ENCODE data around the gene ZNF101.
"Not testable (repeated sequence)": the region's sequence is repeated elsewhere in the genome, so short reads cannot be mapped to it uniquely, and the experiment has no call there.

ZNF101 gene

GRCh38 chr19:19661675-19662251, 6.9 kb upstream of the ZNF101 start:
- DNase-seq (ENCODE audit: low read depth): no peak

DNA sequence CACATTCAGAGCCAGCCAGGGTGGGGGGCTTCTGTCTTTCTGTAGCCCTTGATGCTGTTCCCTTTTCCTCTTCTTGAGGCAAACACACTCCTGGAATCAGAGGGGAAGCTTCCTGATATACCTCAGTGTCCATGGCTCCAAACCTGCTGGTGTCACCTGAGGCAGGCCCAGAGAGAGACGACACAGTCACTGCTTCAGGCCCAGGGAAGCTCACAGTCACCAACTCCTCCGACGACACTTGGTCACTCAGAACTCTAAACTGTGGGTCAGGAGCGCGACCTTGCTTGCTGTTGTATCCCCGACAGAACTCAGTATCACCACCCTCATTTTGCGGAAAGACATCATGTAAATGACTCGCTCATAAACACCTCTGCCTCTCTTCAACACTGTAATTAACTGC, 6.3 kb upstream of the ZNF101 start:
- no peak for DNase-seq (ENCODE audit: low read depth)

DNA sequence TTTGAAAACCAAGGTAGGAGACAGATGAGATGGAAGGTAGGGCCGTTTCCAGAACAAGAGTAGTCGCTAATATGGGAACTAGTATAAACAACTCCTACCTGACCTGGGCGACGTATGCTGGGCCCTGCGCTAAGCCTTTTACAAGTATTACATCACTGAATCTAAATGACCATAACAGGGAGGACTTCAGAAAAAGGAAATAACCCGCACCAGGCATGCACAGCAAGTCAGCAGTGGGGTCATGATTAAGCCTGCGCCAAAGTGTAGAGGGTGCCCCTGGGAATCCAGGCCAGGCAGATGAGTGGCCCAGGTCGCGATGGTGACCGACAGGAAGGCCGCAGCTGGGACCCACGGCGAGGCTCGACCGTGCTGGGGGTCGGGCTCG, 5.8 kb upstream of the ZNF101 start:
- DNase-seq (ENCODE audit: low read depth): no peak

DNA sequence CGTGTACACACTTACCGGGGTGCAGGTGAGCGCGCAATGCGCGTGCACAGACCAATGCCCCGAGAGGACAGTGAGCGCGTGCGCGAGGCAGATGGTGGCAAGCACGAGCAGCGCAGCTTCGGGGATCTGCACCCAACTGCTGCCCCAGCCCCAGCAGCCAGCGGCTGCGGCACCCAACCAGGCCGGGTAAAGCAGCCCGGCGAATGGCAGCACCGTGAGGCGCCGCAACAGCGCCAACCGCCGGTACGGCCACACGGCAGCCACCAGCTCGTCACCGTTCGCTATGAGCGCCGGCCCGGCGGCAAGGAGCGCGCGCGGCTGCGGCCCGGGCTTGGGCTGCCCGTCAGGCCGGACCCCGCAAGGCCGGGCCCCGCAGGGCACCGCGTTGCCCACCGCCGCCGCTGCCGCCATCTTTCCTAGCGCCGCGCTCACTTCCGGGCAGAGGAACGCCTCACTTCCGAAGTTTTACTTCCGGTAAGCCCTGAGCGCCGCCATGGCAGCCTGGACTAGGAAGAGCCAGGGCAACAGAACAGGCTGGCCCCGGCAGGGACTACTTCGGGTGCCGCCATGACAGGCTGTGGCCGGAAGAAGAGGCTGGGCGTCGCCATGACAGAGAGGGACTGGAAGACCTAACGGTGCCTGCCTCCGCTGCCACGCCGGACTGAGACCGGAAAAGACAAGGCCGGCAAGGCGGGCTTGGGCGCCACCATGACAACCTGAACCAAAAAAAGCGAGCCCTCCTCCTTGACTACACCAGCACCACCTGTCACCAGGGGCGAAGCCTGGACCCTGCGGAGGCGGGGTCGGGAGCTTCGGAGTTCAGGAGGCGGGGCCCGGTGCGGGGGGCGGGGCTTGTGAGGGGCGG, 5.2 kb upstream of the ZNF101 start, which contains the start of gene ATP13A1:
TSS of gene ATP13A1 (minus strand) at position 421 of the 865 bp plus-strand sequence. CDS start at position 411, 10 bp downstream.
- DNase-seq (ENCODE audit: low read depth): peak; percentile 90

DNA sequence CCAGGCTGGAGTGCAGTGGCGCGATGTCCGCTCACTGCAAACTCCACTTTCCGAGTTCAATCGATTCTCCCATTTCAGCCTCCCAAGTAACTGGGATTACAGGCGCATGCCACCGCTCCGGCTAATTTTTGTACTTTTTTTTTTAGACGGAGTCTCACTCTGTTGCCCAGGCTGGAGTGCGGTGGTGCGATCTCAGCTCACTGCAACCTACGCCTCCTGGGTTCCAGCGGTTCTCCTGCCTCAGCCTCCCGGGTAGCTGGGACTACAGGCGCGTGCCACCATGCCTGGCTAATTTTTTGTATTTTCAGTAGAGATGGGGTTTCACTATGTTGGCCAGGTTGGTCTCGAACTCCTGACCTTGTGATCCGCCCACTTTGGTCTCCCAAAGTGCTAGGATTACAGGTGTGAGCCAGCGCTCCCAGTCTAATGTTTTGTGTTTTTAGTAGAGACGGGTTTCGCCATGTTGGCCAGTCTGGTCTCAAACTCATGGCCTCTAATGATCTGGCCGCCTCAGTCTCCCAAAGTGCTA, 3.2 kb upstream of the ZNF101 start:
- not testable (repeated sequence) for DNase-seq (ENCODE audit: low read depth)

DNA sequence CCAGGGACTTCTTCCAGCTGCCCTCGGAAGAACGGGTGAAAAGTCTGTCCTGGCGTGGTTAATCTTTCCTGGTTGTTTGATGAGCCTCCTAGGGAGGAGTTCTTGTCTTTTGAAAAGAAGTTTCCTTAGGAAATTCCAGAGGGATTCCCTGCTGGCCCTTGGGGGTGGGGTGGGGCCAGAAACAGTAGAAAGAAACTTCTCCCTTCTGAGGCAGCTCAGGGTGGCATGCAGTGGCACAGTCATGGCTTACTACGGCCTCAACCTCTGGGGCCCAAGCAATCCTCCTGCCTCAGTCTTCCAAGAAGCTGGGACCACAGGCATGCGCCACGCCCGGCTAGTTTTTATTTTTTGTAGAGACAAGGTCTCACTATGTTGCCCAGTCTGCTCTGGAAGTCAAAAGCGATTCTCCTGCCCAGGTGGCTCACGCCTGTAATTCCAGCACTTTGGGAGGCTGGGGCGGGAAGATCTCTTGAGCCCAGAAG, 1.5 kb downstream of the ZNF101 start:
- no peak for DNase-seq (ENCODE audit: low read depth)

DNA sequence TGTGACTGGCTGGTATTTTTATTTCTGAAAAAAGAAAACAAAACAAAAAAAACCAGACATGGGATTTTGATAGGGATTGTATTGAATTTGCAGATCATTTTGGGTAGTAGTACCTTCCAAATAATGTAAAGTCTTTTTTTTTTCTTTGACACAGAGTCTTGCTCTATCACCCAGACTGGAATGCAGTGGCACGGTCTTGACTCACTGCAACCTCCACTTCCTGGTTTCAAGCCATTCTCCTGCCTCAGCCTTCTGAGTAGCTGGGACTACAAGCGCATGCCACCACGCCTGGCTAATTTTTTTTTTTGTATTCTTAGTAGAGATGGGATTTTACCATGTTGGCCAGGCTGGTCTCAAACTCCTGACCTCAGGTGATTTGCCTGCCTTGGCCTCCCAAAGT, 4.2 kb downstream of the ZNF101 start:
- no peak for DNase-seq (ENCODE audit: low read depth)

DNA sequence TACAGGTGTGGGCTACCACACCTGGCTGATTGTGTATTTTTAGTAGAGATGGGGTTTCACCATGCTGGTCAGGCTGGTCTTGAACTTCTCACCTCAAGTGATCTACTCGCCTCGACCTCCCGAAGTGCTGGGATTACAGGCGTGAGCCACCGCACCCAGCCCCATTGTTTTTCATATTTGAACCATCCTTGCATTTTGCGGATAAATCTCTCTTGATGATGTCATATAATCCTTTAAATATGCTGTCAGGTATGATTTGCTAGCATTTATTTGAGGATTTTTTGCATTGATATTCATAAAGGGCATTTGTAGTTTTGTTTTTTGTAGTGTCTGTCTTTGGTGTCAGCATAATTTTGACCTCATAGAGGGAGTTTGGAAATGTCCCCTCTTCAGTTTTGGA, 5.7 kb downstream of the ZNF101 start:
- no peak for DNase-seq (ENCODE audit: low read depth)

DNA sequence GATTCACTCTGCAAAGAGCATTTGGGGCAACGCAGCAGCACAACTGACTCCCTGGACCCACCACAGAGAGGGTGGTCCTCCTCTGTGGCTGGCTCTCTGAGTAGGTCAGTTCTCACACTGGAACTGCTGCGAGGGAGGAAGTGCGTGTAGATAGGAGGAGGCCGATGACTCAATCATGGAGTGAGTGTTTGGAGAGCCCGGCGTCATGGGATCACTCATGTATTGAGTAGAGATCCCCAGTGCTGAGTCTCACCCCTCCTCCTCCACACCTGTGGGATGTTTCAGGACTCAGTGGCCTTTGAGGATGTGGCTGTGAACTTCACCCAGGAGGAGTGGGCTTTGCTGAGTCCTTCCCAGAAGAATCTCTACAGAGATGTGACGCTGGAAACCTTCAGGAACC, 8.9 kb downstream of the ZNF101 start:
- DNase-seq (ENCODE audit: low read depth): no peak

DNA sequence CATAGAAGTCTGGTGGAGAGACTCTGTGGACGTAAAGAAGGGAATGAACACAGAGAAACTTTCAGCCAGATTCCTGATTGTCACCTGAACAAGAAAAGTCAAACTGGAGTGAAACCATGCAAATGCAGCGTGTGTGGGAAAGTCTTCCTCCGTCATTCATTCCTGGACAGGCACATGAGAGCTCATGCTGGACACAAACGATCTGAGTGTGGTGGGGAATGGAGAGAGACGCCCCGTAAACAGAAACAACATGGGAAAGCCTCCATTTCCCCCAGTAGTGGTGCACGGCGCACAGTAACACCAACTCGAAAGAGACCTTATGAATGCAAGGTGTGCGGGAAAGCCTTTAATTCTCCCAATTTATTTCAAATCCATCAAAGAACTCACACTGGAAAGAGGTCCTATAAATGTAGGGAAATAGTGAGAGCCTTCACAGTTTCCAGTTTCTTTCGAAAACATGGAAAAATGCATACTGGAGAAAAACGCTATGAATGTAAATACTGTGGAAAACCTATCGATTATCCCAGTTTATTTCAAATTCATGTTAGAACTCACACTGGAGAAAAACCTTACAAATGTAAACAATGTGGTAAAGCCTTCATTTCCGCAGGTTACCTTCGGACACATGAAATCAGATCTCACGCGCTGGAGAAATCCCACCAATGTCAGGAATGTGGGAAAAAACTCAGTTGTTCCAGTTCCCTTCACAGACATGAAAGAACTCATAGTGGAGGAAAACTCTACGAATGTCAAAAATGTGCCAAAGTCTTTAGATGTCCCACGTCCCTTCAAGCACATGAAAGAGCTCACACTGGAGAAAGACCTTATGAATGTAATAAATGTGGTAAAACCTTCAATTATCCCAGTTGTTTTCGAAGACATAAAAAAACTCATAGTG, 10.8 kb downstream of the ZNF101 start:
- DNase-seq (ENCODE audit: low read depth): no peak

DNA sequence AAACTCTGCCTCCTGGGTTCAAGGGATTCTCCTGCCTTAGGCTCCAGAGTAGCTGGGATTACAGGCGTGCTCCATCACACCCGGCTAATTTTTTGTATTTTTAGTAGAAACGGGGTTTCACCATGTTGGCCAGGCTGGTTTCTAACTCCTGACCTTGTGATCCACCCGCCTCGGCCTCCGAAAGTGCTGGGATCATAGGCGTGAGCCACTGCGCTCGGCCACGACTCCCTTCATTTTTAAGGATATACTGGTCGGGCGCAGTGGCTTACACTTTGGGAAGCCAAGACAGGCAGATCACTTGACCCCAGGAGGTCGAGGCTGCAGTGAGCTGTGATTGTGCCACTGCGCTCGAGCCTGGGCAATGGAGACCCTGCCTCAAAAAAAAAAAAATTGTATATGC, 17.5 kb downstream of the ZNF101 start:
- DNase-seq (ENCODE audit: low read depth): not testable (repeated sequence)

DNA sequence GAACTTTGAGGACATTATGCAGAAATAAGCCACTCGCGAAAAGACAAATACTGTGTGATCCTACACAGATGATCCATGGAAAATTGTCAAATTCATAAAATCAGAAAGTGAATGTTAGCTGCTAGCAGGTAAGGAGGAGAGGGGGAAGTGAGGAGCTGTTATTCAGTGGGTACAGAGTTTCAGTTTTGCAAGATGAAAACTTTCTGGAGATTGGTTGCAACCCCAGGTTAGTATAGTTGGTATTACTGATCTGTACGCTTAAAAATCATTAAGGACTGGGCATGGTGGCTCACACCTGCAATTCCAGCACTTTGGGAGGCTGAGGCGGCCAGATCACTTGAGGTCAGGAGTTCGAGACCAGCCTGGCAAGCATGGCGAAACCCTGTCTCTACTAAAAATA, 17.9 kb downstream of the ZNF101 start:
- no peak for DNase-seq (ENCODE audit: low read depth)

GRCh38 chr19:19687090-19687489, 18.5 kb downstream of the ZNF101 start:
- no peak for DNase-seq (ENCODE audit: low read depth)

GRCh38 chr19:19689023-19689422, 20.4 kb downstream of the ZNF101 start:
- DNase-seq (ENCODE audit: low read depth): not testable (repeated sequence)

- DNase-seq (ENCODE audit: low read depth): no peak
Measured at GRCh38 chr19:19691683-19692082, 23.0 kb downstream of the ZNF101 start.

- no peak for DNase-seq (ENCODE audit: low read depth)
Measured at GRCh38 chr19:19696386-19696785, 27.7 kb downstream of the ZNF101 start.

- no peak for DNase-seq (ENCODE audit: low read depth)
Measured at GRCh38 chr19:19697589-19697988, 28.9 kb downstream of the ZNF101 start.

- DNase-seq (ENCODE audit: low read depth): not testable (repeated sequence)
Measured at GRCh38 chr19:19700493-19700892, 31.9 kb downstream of the ZNF101 start.

- no peak for DNase-seq (ENCODE audit: low read depth)
Measured at GRCh38 chr19:19704836-19705235, 36.2 kb downstream of the ZNF101 start.

- DNase-seq (ENCODE audit: low read depth): no peak
Measured at GRCh38 chr19:19710506-19710905, 41.9 kb downstream of the ZNF101 start.

DNA sequence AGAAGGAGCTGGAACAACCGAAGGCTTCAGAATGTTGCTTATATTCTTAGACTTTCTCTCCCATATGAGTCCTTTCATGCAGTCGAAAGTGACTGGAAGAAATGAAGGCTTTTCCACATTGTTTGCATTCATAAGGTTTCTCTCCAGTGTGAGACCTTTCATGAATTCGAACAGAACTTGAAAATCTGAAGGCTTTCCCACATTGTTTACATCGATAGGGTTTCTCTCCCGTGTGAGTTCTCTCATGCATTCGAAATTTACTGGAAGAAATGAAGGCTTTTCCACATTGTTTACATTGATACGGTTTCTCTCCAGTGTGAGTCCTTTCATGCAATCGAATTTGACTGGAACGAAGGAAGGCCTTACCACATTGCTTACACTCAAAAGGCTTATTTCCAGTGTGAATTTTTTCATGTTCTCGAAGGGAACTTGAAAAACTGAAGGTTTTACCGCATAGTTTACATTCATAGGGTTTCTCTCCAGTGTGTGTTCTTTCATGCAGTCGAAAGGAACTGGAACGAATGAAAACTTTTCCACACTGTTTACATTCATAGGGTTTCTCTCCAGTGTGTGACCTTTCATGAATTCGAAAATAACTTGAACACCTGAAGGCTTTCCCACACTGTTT, 42.8 kb downstream of the ZNF101 start:
- no peak for DNase-seq (ENCODE audit: low read depth)

Measured in stimulated activated CD8-positive, alpha-beta memory T cell treated with anti-CD3 and anti-CD28 coated beads, Interleukin-12 subunit alpha, Interleukin-12 subunit beta, amount 100 ng/mL, for 4 hours (primary cell).